ENCODE data around the gene KLLN. TPM values are rescaled to one million over a fixed set of nuclear protein-coding genes. Genes with fewer than 3 reads are reported as not detected.

KLLN gene
- total and polyA plus RNA-seq, 2 donors (not counting 1 experiment from before 2014, with no cell fraction given): 0.45 to 2.2 TPM

GRCh38 chr10:87841186-87841585 lies 22.1 kb downstream of the KLLN start:
- H3K9ac ChIP-seq (ENCODE audit: low read length): no peak overlapping the region
- H3K79me2 ChIP-seq (ENCODE audit: control insufficient read depth, insufficient read depth, low read length): no peaks in the 10 kb centered on the region
- Mint-ChIP-seq H3K4me3 (no peak overlapping the region), H3K9me3 (ENCODE audit: insufficient read depth) (no peaks in the 10 kb centered on the region), H3K27ac (no peak overlapping the region), H3K27me3 (no peaks in the 10 kb centered on the region), H3K4me1 (peaks cover 6% of the 10 kb centered on the region)
- no peak overlapping the region for H3K27ac ChIP-seq (ENCODE audit: low read length in 2 of 2)
- H3K36me3 ChIP-seq (replicated peaks in 1 of 2; ENCODE audit: control extremely low read depth in 1 of 2, control insufficient read depth in 1 of 2, extremely low read depth in 1 of 2, insufficient read depth in 2 of 2, low read length in 1 of 2): no peaks in the 10 kb centered on the region
- no peak for DNase-seq
- intact Hi-C loops (cut with micrococcal nuclease): no loop called here
- no peaks in the 10 kb centered on the region for H4K20me1 ChIP-seq (ENCODE audit: control insufficient read depth, insufficient read depth, low read length, poor library complexity, severe bottlenecking)
- ChIA-PET POLR2A (interaction anchor here (0.7 kb wide), 1 partner anchor 261 kb away, joined by 3 read pairs; no protein-coding TSS in a partner anchor), CTCF (interaction anchor here (0.9 to 1.1 kb wide), 2 partner anchors 549 to 711 kb away, joined by 3 to 4 read pairs; no protein-coding TSS in a partner anchor)
- ATAC-seq (ENCODE audit: low read depth): no peak
- TF ChIP-seq EZH2 (IDR thresholded peaks at IDR 0.05; ENCODE audit: borderline replicate concordance, insufficient read depth, low read depth, low read length, poor library complexity, severe bottlenecking): no peak
- TF ChIP-seq CTCF (IDR thresholded peaks at IDR 0.05): no peak
- H2AFZ ChIP-seq (ENCODE audit: insufficient read depth, low read depth, low read length, poor library complexity, severe bottlenecking): no peak overlapping the region
- no peaks in the 10 kb centered on the region for H3K27me3 ChIP-seq (replicated peaks in 1 of 4; ENCODE audit: control extremely low read depth in 1 of 4, control insufficient read depth in 3 of 4, insufficient read depth in 4 of 4, low read length in 3 of 4)
- no peaks in the 10 kb centered on the region for H3K9me3 ChIP-seq (ENCODE audit: control extremely low read depth in 1 of 3, control insufficient read depth in 2 of 3, insufficient read depth in 1 of 3, low read length in 2 of 3)
- no peak overlapping the region for H3K4me2 ChIP-seq (replicated peaks; ENCODE audit: low read depth, low read length, poor library complexity, severe bottlenecking)
- no peak overlapping the region for H3K4me3 ChIP-seq (ENCODE audit: control extremely low read depth in 1 of 5, extremely low read depth in 1 of 5, insufficient read depth in 1 of 5, low read depth in 2 of 5, low read length in 4 of 5)
- 100% methylated on average over 2 of the region's 3 CpGs for WGBS (ENCODE audit: insufficient coverage)
- peaks cover 8% of the 10 kb centered on the region in 2 donors for H3K4me1 ChIP-seq (ENCODE audit: control insufficient read depth in 2 of 2, insufficient read depth in 2 of 2, low read length in 2 of 2)

DNA sequence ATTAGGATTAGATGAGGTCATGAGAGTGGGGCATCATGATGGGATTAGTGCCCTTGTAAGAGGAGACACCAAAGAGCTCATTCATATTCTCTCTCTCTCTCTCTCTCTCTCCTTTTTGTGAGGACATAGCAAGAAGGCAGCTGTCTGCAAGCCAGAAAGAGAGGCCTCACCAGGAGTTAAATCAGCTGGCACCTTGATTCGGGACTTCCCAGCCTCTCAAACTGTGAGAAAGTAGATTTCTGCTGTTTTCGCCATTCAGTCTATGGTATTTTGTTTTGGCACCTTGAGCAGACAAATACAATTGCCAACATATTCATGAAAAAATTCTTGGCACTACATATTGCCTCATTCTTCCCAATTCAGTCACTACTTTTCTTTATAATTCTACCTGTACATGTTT lies 24.7 kb downstream of the KLLN start:
- ChIA-PET CTCF (interaction anchor here (0.5 kb wide), 1 partner anchor 804 kb away, joined by 3 read pairs; no protein-coding TSS in a partner anchor), POLR2A (no interaction called here)
- Histone ChIP-seq H3K27ac (ENCODE audit: low read length in 2 of 2) (no peak overlapping the region), H4K20me1 (ENCODE audit: control insufficient read depth, insufficient read depth, low read length, poor library complexity, severe bottlenecking) (no peaks in the 10 kb centered on the region), H3K9ac (ENCODE audit: low read length) (no peak overlapping the region), H3K36me3 (replicated peaks in 1 of 2; ENCODE audit: control extremely low read depth in 1 of 2, control insufficient read depth in 1 of 2, extremely low read depth in 1 of 2, insufficient read depth in 2 of 2, low read length in 1 of 2) (no peaks in the 10 kb centered on the region), H3K9me3 (ENCODE audit: control extremely low read depth in 1 of 3, control insufficient read depth in 2 of 3, insufficient read depth in 1 of 3, low read length in 2 of 3) (no peaks in the 10 kb centered on the region), H3K4me3 (ENCODE audit: control extremely low read depth in 1 of 5, extremely low read depth in 1 of 5, insufficient read depth in 1 of 5, low read depth in 2 of 5, low read length in 4 of 5) (no peak overlapping the region), H3K27me3 (replicated peaks in 1 of 4; ENCODE audit: control extremely low read depth in 1 of 4, control insufficient read depth in 3 of 4, insufficient read depth in 4 of 4, low read length in 3 of 4) (no peaks in the 10 kb centered on the region), H3K79me2 (ENCODE audit: control insufficient read depth, insufficient read depth, low read length) (no peaks in the 10 kb centered on the region), H2AFZ (ENCODE audit: insufficient read depth, low read depth, low read length, poor library complexity, severe bottlenecking) (no peak overlapping the region), H3K4me1 (ENCODE audit: control insufficient read depth in 2 of 2, insufficient read depth in 2 of 2, low read length in 2 of 2) (peaks cover 8% of the 10 kb centered on the region in 2 donors), H3K4me2 (replicated peaks; ENCODE audit: low read depth, low read length, poor library complexity, severe bottlenecking) (no peak overlapping the region)
- Mint-ChIP-seq H3K27ac (no peak overlapping the region), H3K27me3 (no peaks in the 10 kb centered on the region), H3K9me3 (ENCODE audit: insufficient read depth) (no peaks in the 10 kb centered on the region), H3K4me3 (no peak overlapping the region), H3K4me1 (peaks cover 6% of the 10 kb centered on the region)
- intact Hi-C loops (cut with micrococcal nuclease): no loop called here
- no peak for DNase-seq
- TF ChIP-seq CTCF (IDR thresholded peaks at IDR 0.05) (no peak), EZH2 (IDR thresholded peaks at IDR 0.05; ENCODE audit: borderline replicate concordance, insufficient read depth, low read depth, low read length, poor library complexity, severe bottlenecking) (no peak)
- no peak for ATAC-seq (ENCODE audit: low read depth)
- 100% methylated on average over 2 of the region's 2 CpGs for WGBS (ENCODE audit: insufficient coverage)

Data from B cell (primary cell).